OCI-LY1 (cell line): ENCODE measurements around the gene PAX2.

Experiments used
- H2AFZ ChIP-seq: fragments of 200-600 bp; sonication (generic), shearing (Covaris generic); 2 replicates; pipeline ENCODE4 v1.6.0; 2014; ENCODE audit warnings: antibody characterized with exemption, mild to moderate bottlenecking, low read length
- H3F3A ChIP-seq: fragments of 200-600 bp; sonication (generic), shearing (Covaris generic); 2 replicates; pipeline ENCODE4 v1.6.0; 2014; ENCODE audit warnings: mild to moderate bottlenecking, antibody characterized with exemption, low read length, moderate library complexity; ENCODE audit not compliant: insufficient read depth
- H3K27ac ChIP-seq: fragments of 200-600 bp; sonication (generic); 2 replicates; pipeline ENCODE4 v1.5.1; 2014; ENCODE audit warnings: low read length, mixed run types, mild to moderate bottlenecking, low read depth; ENCODE audit not compliant: poor library complexity, severe bottlenecking
- H3K27me3 ChIP-seq: fragments of 200-600 bp; sonication (generic); 2 replicates; pipeline ENCODE4 v1.6.0; 2014; ENCODE audit warnings: antibody characterized with exemption, mild to moderate bottlenecking, low read length, moderate library complexity; ENCODE audit not compliant: insufficient read depth
- H3K36me3 ChIP-seq: fragments of 200-600 bp; sonication (generic); 2 replicates; pipeline ENCODE4 v1.6.1; 2014; ENCODE audit warnings: mild to moderate bottlenecking, antibody characterized with exemption, low read length, moderate library complexity, mixed read lengths; ENCODE audit not compliant: insufficient read depth
- H3K4me1 ChIP-seq: fragments of 200-600 bp; sonication (generic); 2 replicates; pipeline ENCODE4 v1.5.1; 2014; ENCODE audit warnings: mild to moderate bottlenecking, low read length, moderate library complexity; ENCODE audit not compliant: insufficient read depth, severe bottlenecking
- H3K4me2 ChIP-seq: fragments of 200-600 bp; sonication (generic), shearing (Covaris generic); 2 replicates; pipeline ENCODE4 v1.6.1; 2014; ENCODE audit warnings: low read length
- H3K4me3 ChIP-seq: fragments of 200-600 bp; sonication (generic); 2 replicates; pipeline ENCODE4 v1.5.1; 2014; ENCODE audit warnings: low read length, low read depth, mild to moderate bottlenecking, mixed read lengths; ENCODE audit not compliant: poor library complexity, severe bottlenecking
- H3K79me2 ChIP-seq: fragments of 200-600 bp; shearing (Covaris generic); 2 replicates; pipeline ENCODE4 v1.6.1; 2016; ENCODE audit warnings: mixed run types, low read length, mixed read lengths; ENCODE audit not compliant: insufficient read depth
- H3K9ac ChIP-seq: fragments of 200-600 bp; sonication (generic), shearing (Covaris generic); 2 replicates; pipeline ENCODE4 v1.6.1; 2014; ENCODE audit warnings: mild to moderate bottlenecking, low read length, mixed read lengths
- H3K9me2 ChIP-seq: fragments of 200-600 bp; sonication (generic), shearing (Covaris generic); 2 replicates; pipeline ENCODE4 v1.6.1; 2014; ENCODE audit warnings: low read depth, mild to moderate bottlenecking, low read length, mixed read lengths
- H3K9me3 ChIP-seq: fragments of 200-600 bp; shearing (Covaris generic); 2 replicates; pipeline ENCODE4 v1.6.1; 2014; ENCODE audit warnings: low read length, mixed read lengths
- H4K20me1 ChIP-seq: fragments of 200-600 bp; sonication (generic), shearing (Covaris generic); 2 replicates; pipeline ENCODE4 v1.6.0; 2016; ENCODE audit warnings: mild to moderate bottlenecking, low read length; ENCODE audit not compliant: insufficient read depth
- EZH2 ChIP-seq: fragments of 200-600 bp; sonication (generic), shearing (Covaris generic); IDR thresholded peaks from 2 replicates; pipeline ENCODE4 v1.8.0; 2017; ENCODE audit warnings: borderline replicate concordance, mixed run types, mild to moderate bottlenecking, antibody characterized with exemption, low read length, moderate library complexity, mixed read lengths
- TF ChIP-seq, protein P1 (sequence below): fragments of 200-600 bp; sonication (generic), shearing (Covaris generic); IDR thresholded peaks from 2 replicates; pipeline ENCODE4 v1.5.1; 2017; ENCODE audit warnings: mild to moderate bottlenecking, antibody characterized with exemption, low read length, moderate library complexity, mixed read lengths

The PAX2 gene

GRCh38 chr10:100859484-100859763 is 114.0 kb downstream of the PAX2 start:
- H3K27me3 ChIP-seq: no peaks in the 10 kb centered on the region

DNA sequence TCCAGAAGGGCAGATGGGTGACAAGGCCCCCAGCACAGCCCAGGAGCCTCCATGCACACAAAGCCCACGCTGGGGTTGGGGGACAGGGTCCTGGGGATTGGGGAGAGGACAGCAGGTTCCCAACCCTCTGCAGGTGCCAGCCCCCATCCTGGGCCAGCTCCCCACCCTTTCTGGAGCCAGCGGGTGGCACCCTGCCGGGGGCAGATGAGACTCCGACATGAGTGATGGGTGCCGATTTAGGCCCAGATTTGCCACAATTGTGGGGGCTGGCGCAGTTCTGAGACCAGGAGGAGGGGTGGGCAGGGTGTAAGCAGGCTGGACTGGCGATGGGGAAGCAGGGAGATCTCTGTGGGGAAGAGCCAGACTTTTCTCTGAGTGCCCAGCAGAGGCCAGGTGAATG is 118.1 kb downstream of the PAX2 start:
- Histone ChIP-seq H3K36me3 (no peaks in the 10 kb centered on the region), H3K9me2 (no peaks in the 10 kb centered on the region), H3K9me3 (no peaks in the 10 kb centered on the region), H3K4me1 (no peaks in the 10 kb centered on the region), H3K4me2 (no peak overlapping the region), H4K20me1 (no peaks in the 10 kb centered on the region), H3F3A (no peaks in the 10 kb centered on the region), H3K9ac (no peak overlapping the region), H3K27me3 (no peaks in the 10 kb centered on the region), H3K4me3 (no peak overlapping the region), H2AFZ (no peak overlapping the region), H3K79me2 (no peaks in the 10 kb centered on the region), H3K27ac (no peak overlapping the region)
- no peak for TF ChIP-seq EZH2
- TF ChIP-seq, protein P1, sequence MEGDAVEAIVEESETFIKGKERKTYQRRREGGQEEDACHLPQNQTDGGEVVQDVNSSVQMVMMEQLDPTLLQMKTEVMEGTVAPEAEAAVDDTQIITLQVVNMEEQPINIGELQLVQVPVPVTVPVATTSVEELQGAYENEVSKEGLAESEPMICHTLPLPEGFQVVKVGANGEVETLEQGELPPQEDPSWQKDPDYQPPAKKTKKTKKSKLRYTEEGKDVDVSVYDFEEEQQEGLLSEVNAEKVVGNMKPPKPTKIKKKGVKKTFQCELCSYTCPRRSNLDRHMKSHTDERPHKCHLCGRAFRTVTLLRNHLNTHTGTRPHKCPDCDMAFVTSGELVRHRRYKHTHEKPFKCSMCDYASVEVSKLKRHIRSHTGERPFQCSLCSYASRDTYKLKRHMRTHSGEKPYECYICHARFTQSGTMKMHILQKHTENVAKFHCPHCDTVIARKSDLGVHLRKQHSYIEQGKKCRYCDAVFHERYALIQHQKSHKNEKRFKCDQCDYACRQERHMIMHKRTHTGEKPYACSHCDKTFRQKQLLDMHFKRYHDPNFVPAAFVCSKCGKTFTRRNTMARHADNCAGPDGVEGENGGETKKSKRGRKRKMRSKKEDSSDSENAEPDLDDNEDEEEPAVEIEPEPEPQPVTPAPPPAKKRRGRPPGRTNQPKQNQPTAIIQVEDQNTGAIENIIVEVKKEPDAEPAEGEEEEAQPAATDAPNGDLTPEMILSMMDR: no peak

More at GRCh38 chr10:100859484-100859763, 114.0 kb downstream of the PAX2 start:
- Histone ChIP-seq H3K36me3 (no peaks in the 10 kb centered on the region), H3K4me3 (no peak overlapping the region), H3K9ac (no peak overlapping the region), H3K9me3 (no peaks in the 10 kb centered on the region), H3K27ac (no peak overlapping the region), H2AFZ (no peak overlapping the region), H3K4me1 (no peaks in the 10 kb centered on the region), H3K9me2 (no peaks in the 10 kb centered on the region), H4K20me1 (no peaks in the 10 kb centered on the region), H3F3A (no peaks in the 10 kb centered on the region), H3K79me2 (no peaks in the 10 kb centered on the region), H3K4me2 (no peak overlapping the region)
- TF ChIP-seq, protein P1: no peak
- TF ChIP-seq EZH2: no peak

GRCh38 chr10:100864036-100864885 is 118.9 kb downstream of the PAX2 start:
- no peak overlapping the region for H2AFZ ChIP-seq
- no peak overlapping the region for H3K27ac ChIP-seq
- H4K20me1 ChIP-seq: no peaks in the 10 kb centered on the region
- no peak overlapping the region for H3K4me2 ChIP-seq
- no peaks in the 10 kb centered on the region for H3K9me3 ChIP-seq
- TF ChIP-seq EZH2: no peak
- TF ChIP-seq, protein P1: no peak
- no peak overlapping the region for H3K9ac ChIP-seq
- no peaks in the 10 kb centered on the region for H3K79me2 ChIP-seq
- H3K9me2 ChIP-seq: no peaks in the 10 kb centered on the region
- H3F3A ChIP-seq: no peaks in the 10 kb centered on the region
- no peaks in the 10 kb centered on the region for H3K36me3 ChIP-seq
- no peak overlapping the region for H3K4me3 ChIP-seq
- H3K27me3 ChIP-seq: no peaks in the 10 kb centered on the region
- H3K4me1 ChIP-seq: no peaks in the 10 kb centered on the region
